SH-SY5Y (cell line): ENCODE results near the gene TSPAN18.

ENCODE experiments used
- GATA2 ChIP-seq: IDR thresholded peaks from 2 replicates; pipeline ENCODE4 v1.6.1; 2011; ENCODE audit warnings: mild to moderate bottlenecking, low read depth, low read length
- GATA3 ChIP-seq: IDR thresholded peaks from 2 replicates; pipeline ENCODE4 v1.6.1; 2011; ENCODE audit warnings: low read depth, mild to moderate bottlenecking, low read length, moderate library complexity

- TF ChIP-seq GATA2 (no peak), GATA3 (no peak)
These were observed 127.3 kb downstream of the TSPAN18 start for GRCh38 chr11:44854086-44854485.
